ENCODE results near the gene NEDD4L.

Gene NEDD4L

DNA sequence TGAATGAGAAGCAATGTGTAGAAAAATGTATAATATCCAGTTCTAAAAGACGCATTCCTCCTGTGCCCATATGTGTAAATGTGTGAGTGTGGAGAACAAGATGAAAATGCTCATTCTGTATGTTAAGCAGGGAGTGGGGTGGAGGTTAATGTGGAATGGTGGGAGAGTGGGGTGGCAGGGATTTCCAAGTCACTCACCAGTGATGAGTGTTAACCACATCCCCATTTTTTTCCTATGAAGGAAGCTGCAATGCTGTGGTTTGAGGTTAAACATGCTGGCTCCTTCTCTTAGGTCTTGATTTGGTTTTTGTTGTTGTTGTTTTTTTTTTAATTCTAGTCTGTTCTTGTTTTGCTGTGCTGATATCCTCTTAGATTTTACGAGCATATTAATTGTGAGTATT, 169.4 kb downstream of the NEDD4L start:
- DNase-seq: no peak
- H3K27me3 ChIP-seq (ENCODE audit: insufficient read depth, low read depth, severe bottlenecking): no peaks in the 10 kb centered on the region
- TF ChIP-seq, protein P1, sequence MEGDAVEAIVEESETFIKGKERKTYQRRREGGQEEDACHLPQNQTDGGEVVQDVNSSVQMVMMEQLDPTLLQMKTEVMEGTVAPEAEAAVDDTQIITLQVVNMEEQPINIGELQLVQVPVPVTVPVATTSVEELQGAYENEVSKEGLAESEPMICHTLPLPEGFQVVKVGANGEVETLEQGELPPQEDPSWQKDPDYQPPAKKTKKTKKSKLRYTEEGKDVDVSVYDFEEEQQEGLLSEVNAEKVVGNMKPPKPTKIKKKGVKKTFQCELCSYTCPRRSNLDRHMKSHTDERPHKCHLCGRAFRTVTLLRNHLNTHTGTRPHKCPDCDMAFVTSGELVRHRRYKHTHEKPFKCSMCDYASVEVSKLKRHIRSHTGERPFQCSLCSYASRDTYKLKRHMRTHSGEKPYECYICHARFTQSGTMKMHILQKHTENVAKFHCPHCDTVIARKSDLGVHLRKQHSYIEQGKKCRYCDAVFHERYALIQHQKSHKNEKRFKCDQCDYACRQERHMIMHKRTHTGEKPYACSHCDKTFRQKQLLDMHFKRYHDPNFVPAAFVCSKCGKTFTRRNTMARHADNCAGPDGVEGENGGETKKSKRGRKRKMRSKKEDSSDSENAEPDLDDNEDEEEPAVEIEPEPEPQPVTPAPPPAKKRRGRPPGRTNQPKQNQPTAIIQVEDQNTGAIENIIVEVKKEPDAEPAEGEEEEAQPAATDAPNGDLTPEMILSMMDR (IDR thresholded peaks at IDR 0.05; ENCODE audit: low read depth, low read length): no peak
- no peaks in the 10 kb centered on the region for H3K36me3 ChIP-seq
- H3K27ac ChIP-seq: no peak overlapping the region
- no peak overlapping the region for H3K4me3 ChIP-seq (ENCODE audit: low read depth, low read length)
- no peaks in the 10 kb centered on the region for H3K9me3 ChIP-seq (ENCODE audit: severe bottlenecking)

DNA sequence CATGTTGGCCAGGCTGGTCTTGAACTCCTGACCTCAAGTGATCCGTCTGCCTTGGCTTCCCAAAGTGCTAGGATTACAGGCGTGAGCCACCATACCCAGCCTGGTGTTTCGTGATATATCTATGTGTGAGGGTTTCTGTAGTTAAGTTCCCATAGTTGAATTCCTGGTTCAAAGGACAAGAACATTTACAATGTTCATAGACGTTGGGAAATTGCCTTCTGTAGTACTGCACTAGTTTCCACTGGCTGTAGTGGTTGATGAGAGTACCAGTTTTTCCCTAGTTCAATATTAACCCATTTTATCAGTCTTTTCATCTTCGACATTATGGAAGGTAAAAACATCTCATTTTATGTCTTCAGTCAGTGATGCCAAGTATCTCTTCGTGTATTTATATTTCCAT, 171.0 kb downstream of the NEDD4L start:
- H3K9me3 ChIP-seq (ENCODE audit: severe bottlenecking): no peaks in the 10 kb centered on the region
- no peak for DNase-seq
- H3K36me3 ChIP-seq: no peaks in the 10 kb centered on the region
- TF ChIP-seq, protein P1 (IDR thresholded peaks at IDR 0.05; ENCODE audit: low read depth, low read length): no peak
- no peaks in the 10 kb centered on the region for H3K27me3 ChIP-seq (ENCODE audit: insufficient read depth, low read depth, severe bottlenecking)
- no peak overlapping the region for H3K4me3 ChIP-seq (ENCODE audit: low read depth, low read length)
- H3K27ac ChIP-seq: no peak overlapping the region

DNA sequence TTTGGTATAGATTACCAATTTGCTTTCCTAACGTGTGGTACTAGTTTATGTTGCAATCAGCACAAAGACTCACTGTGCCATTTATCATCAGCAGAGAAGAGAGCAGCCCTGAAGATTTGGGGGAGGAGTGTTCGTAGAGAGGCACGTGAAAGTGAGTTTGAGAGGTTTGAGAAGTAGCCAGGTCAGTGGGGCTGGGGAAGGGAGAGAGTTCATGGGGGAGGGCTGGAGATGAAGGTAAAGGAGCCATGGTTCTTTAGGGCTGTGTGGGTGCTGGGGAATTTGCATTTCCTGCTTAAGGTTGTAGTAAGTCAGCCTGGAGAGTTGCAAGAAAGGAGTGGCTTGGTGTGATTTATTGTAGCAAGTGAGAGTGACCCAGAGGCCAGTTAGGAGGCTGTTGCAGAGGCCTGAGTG, 172.1 kb downstream of the NEDD4L start:
- Histone ChIP-seq H3K9me3 (ENCODE audit: severe bottlenecking) (no peaks in the 10 kb centered on the region), H3K4me3 (ENCODE audit: low read depth, low read length) (no peak overlapping the region), H3K27ac (no peak overlapping the region), H3K27me3 (ENCODE audit: insufficient read depth, low read depth, severe bottlenecking) (no peaks in the 10 kb centered on the region), H3K36me3 (no peaks in the 10 kb centered on the region)
- TF ChIP-seq, protein P1 (IDR thresholded peaks at IDR 0.05; ENCODE audit: low read depth, low read length): no peak
- no peak for DNase-seq

DNA sequence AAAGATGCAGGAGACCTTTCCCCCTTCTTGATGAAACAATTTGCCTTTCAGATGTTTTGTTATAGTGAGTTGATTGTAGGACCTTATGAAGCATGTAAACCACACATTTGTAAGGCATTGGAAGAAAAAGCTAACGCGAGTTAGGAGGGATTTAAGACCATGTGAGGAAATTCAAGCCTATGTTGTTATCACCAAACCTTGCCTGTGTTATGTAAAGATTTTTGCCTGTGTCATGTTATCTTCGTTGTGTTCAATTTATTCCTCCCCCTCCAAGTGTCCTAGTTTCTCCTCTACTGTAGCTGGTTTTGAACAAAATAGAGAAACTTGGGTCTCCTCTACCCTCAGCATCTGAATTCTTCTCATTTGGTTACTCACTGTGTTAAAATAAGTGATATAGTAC, 173.0 kb downstream of the NEDD4L start:
- Histone ChIP-seq H3K27ac (no peak overlapping the region), H3K27me3 (ENCODE audit: insufficient read depth, low read depth, severe bottlenecking) (no peaks in the 10 kb centered on the region), H3K9me3 (ENCODE audit: severe bottlenecking) (no peaks in the 10 kb centered on the region), H3K4me3 (ENCODE audit: low read depth, low read length) (no peak overlapping the region), H3K36me3 (no peaks in the 10 kb centered on the region)
- no peak for DNase-seq
- TF ChIP-seq, protein P1 (IDR thresholded peaks at IDR 0.05; ENCODE audit: low read depth, low read length): no peak

DNA sequence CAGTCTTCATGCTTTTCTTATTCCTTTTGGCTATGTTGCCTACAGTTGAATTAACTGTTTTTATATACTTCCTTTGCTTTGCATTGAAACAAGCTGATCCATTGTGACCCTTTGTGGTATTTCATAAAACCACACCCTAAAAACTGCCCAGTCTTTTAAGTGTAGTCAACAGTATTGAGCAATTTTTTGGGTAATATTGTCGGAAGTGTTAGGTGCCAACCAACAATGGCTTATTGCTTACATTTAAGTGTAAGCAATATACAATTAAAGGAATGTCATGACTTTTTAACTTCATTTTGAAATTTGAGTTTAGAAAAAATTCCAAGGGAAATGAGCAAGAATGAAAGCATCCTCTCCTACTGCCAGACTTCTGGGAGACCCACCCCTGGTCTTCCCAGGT, 174.1 kb downstream of the NEDD4L start:
- H3K27me3 ChIP-seq (ENCODE audit: insufficient read depth, low read depth, severe bottlenecking): no peaks in the 10 kb centered on the region
- H3K27ac ChIP-seq: no peak overlapping the region
- TF ChIP-seq, protein P1 (IDR thresholded peaks at IDR 0.05; ENCODE audit: low read depth, low read length): no peak
- no peaks in the 10 kb centered on the region for H3K36me3 ChIP-seq
- no peak for DNase-seq
- H3K9me3 ChIP-seq (ENCODE audit: severe bottlenecking): no peaks in the 10 kb centered on the region
- no peak overlapping the region for H3K4me3 ChIP-seq (ENCODE audit: low read depth, low read length)

DNA sequence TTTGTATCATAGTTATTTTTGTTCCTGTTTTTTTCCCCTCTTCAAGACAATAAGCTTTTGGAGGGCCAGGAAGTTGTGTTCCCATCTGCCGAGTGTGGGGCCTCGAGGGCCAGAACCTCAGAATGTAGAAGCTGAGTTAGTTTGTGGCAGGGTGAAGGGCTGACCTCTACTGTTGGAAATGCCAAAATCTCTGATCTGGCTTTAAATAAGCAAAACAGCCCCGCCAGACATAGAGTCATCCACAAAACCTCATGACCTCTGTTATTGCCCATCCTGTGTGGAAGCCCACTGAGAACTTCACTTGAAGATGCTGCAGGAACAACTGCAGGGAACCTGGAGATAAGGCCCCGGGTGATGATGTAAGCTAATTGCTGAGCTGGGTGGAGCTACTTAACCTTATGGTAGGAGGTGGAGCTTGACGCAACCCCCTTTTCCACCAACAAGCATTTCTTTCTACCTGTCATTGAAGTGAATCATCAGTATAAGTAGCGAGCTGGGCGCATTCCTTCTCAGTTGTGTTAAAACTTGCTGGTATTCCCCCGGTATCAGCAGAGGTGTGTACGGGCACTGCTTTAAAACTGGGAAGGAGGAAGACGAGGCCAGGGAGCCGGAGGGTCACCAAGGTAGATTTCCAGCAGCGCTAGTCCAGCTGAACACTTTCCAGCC, 177.2 kb downstream of the NEDD4L start:
- Histone ChIP-seq H3K9me3 (ENCODE audit: severe bottlenecking) (no peaks in the 10 kb centered on the region), H3K27me3 (ENCODE audit: insufficient read depth, low read depth, severe bottlenecking) (no peaks in the 10 kb centered on the region), H3K4me3 (ENCODE audit: low read depth, low read length) (no peak overlapping the region), H3K36me3 (no peaks in the 10 kb centered on the region), H3K27ac (no peak overlapping the region)
- TF ChIP-seq, protein P1 (IDR thresholded peaks at IDR 0.05; ENCODE audit: low read depth, low read length): no peak
- no peak for DNase-seq

Data from WERI-Rb-1 (cell line).